ENCODE data around the gene ADARB2. TPM values are rescaled to one million over a fixed set of nuclear protein-coding genes. Genes with fewer than 3 reads are reported as not detected.

ADARB2 gene
- total RNA-seq, 4 donors from 2014 or later, result 0.80 to 4.9 (median 2.3) TPM

GRCh38 chr10:1664333-1664964 is 72.9 kb downstream of the ADARB2 start:
- intact Hi-C loops (cut with DNase I; ENCODE audit: low total_unique reads), result no loop called here
- DNase-seq, result no peak
- 63 to 71% methylated on average over 3 to 15 of the region's 15 CpGs for WGBS, 2 donors (ENCODE audit: low coverage in 1 of 2)

GRCh38 chr10:1663226-1663625 is 74.1 kb downstream of the ADARB2 start:
- no peaks in the 10 kb centered on the region for H3K4me1 ChIP-seq
- H3K36me3 ChIP-seq, result no peaks in the 10 kb centered on the region
- intact Hi-C loops (cut with DNase I; ENCODE audit: low total_unique reads), result no loop called here
- no peak overlapping the region for H3K4me3 ChIP-seq
- in situ Hi-C loops (cut with MboI; ENCODE audit: low pct_ligation_motif_present in 1 of 4, low pct_unique_long_range_greater_than_20kb in 1 of 4, low sequenced_read_pairs in 3 of 4), result no loop called here
- TF ChIP-seq POLR2AphosphoS5 (IDR thresholded peaks at IDR 0.05) (no peak), EP300 (IDR thresholded peaks at IDR 0.05; ENCODE audit: low read depth) (no peak), POLR2A (IDR thresholded peaks at IDR 0.05) (no peak), CTCF (IDR thresholded peaks at IDR 0.05) (no peak)
- H3K27ac ChIP-seq, result no peak overlapping the region
- WGBS, 2 donors (ENCODE audit: low coverage in 1 of 2), result 86 to 90% methylated on average over 17 of the region's 17 CpGs
- no peaks in the 10 kb centered on the region for H3K9me3 ChIP-seq
- DNase-seq, result no peak
- H3K27me3 ChIP-seq, result no peaks in the 10 kb centered on the region

More at GRCh38 chr10:1664333-1664964, 72.9 kb downstream of the ADARB2 start:
- no peak for TF ChIP-seq POLR2AphosphoS5 (IDR thresholded peaks at IDR 0.05)
- no peak for TF ChIP-seq POLR2A (IDR thresholded peaks at IDR 0.05)
- TF ChIP-seq EP300 (IDR thresholded peaks at IDR 0.05; ENCODE audit: low read depth), result no peak
- no peak for TF ChIP-seq CTCF (IDR thresholded peaks at IDR 0.05)
- Histone ChIP-seq H3K27ac (no peak overlapping the region), H3K4me3 (no peak overlapping the region), H3K4me1 (no peaks in the 10 kb centered on the region), H3K27me3 (no peaks in the 10 kb centered on the region), H3K36me3 (no peaks in the 10 kb centered on the region), H3K9me3 (no peaks in the 10 kb centered on the region)
- in situ Hi-C loops (cut with MboI; ENCODE audit: low pct_ligation_motif_present in 1 of 4, low pct_unique_long_range_greater_than_20kb in 1 of 4, low sequenced_read_pairs in 3 of 4), result no loop called here

- H3K27ac ChIP-seq, result no peak overlapping the region
- H3K4me3 ChIP-seq, result no peak overlapping the region
- DNase-seq, result no peak
- TF ChIP-seq CTCF (IDR thresholded peaks at IDR 0.05) (no peak), EP300 (IDR thresholded peaks at IDR 0.05; ENCODE audit: low read depth) (no peak), POLR2AphosphoS5 (IDR thresholded peaks at IDR 0.05) (no peak), POLR2A (IDR thresholded peaks at IDR 0.05) (no peak)
- H3K9me3 ChIP-seq, result no peaks in the 10 kb centered on the region
- in situ Hi-C loops (cut with MboI; ENCODE audit: low pct_ligation_motif_present in 1 of 4, low pct_unique_long_range_greater_than_20kb in 1 of 4, low sequenced_read_pairs in 3 of 4), result no loop called here
- intact Hi-C loops (cut with DNase I; ENCODE audit: low total_unique reads), result no loop called here
- no peaks in the 10 kb centered on the region for H3K27me3 ChIP-seq
- 80 to 85% methylated on average over 1 to 20 of the region's 20 CpGs for WGBS, 2 donors (ENCODE audit: low coverage in 1 of 2)
- H3K36me3 ChIP-seq, result no peaks in the 10 kb centered on the region
- no peaks in the 10 kb centered on the region for H3K4me1 ChIP-seq
Observed at GRCh38 chr10:1662438-1663025, 74.8 kb downstream of the ADARB2 start.

GRCh38 chr10:1661859-1662437 is 75.4 kb downstream of the ADARB2 start:
- TF ChIP-seq POLR2A (IDR thresholded peaks at IDR 0.05) (no peak), EP300 (IDR thresholded peaks at IDR 0.05; ENCODE audit: low read depth) (no peak), CTCF (IDR thresholded peaks at IDR 0.05) (no peak), POLR2AphosphoS5 (IDR thresholded peaks at IDR 0.05) (no peak)
- no peak overlapping the region for H3K27ac ChIP-seq
- no peak overlapping the region for H3K4me3 ChIP-seq
- intact Hi-C loops (cut with DNase I; ENCODE audit: low total_unique reads) (no loop called here), in situ Hi-C loops (cut with MboI; ENCODE audit: low pct_ligation_motif_present in 1 of 4, low pct_unique_long_range_greater_than_20kb in 1 of 4, low sequenced_read_pairs in 3 of 4) (no loop called here)
- 71% methylated on average over 13 of the region's 14 CpGs; no CpG with 5 or more reads in 1 of the 2 donors for WGBS, 2 donors (ENCODE audit: low coverage in 1 of 2)
- no peaks in the 10 kb centered on the region for H3K4me1 ChIP-seq
- H3K36me3 ChIP-seq, result no peaks in the 10 kb centered on the region
- no peak for DNase-seq
- no peaks in the 10 kb centered on the region for H3K27me3 ChIP-seq
- H3K9me3 ChIP-seq, result no peaks in the 10 kb centered on the region
